ENCODE measurements around the gene TST. TPM values are rescaled to one million over a fixed set of nuclear protein-coding genes. Genes with fewer than 3 reads are reported as not detected.
A peak's percentile ranks its signal among the peaks of the same experiment; 100 is the strongest.

The TST gene
- polyA plus RNA-seq, 2 of the 4 experiments (the other 2 are of a cell fraction): 43.2 to 50.1 TPM

- 80% methylated on average over 4 of the region's 4 CpGs for WGBS (ENCODE audit: missing lambda C conversion rate)
- Histone ChIP-seq H3K4me2 (no peak overlapping the region), H3K27ac (0 out of 6 replicates have a peak overlapping the region, but pooled peaks of 1 of the 2 experiments have one; percentile 32), H3K4me1 (peaks cover 28% of the 10 kb centered on the region), H3K4me3 (no peak overlapping the region), H3K9me3 (no peaks in the 10 kb centered on the region)
- no peak for FAIRE-seq
- ChIA-PET POLR2A (interaction anchor here (0.7 kb wide), 1 partner anchor 1992 kb away, joined by 6 read pairs; no protein-coding TSS in a partner anchor), CTCF (interaction anchor here (2.4 to 9.0 kb wide), 2 partner anchors 15 to 29 kb away, joined by 7 to 77 read pairs; no protein-coding TSS in a partner anchor)
- TF ChIP-seq FOSL2 (IDR thresholded peaks at IDR 0.05) (no peak), FOSL2 (CRISPR knock-in tag; IDR thresholded peaks at IDR 0.05) (no peak), ZC3H11A (IDR thresholded peaks at IDR 0.05) (no peak), NFE2L2 (conservative IDR thresholded peaks at IDR 0.05; ENCODE audit: low read length) (no peak)
- no peak for DNase-seq (ENCODE audit: low read depth in 1 of 2, low spot score in 1 of 2)
- ATAC-seq: no peak
Measured at GRCh38 chr22:37015587-37015878, 3.7 kb downstream of the TST start.

GRCh38 chr22:37014835-37015586 lies 4.2 kb downstream of the TST start:
- ChIA-PET POLR2A (no interaction called here), CTCF (interaction anchor here (0.7 to 2.4 kb wide), 4 partner anchors 18 to 159 kb away, joined by 3 to 7 read pairs (median 3); no protein-coding TSS in a partner anchor)
- Histone ChIP-seq H3K4me3 (no peak overlapping the region), H3K4me2 (no peak overlapping the region), H3K27ac (peak overlapping the region in 1 of 2 experiments; percentile 32; a peak in 1 of 6 replicates), H3K4me1 (peaks cover 28% of the 10 kb centered on the region), H3K9me3 (no peaks in the 10 kb centered on the region)
- TF ChIP-seq BHLHE40 (IDR thresholded peaks at IDR 0.05; ENCODE audit: low read depth, low read length) (no peak), CBX2 (IDR thresholded peaks at IDR 0.05; ENCODE audit: borderline replicate concordance, low read depth) (no peak), CEBPB (IDR thresholded peaks at IDR 0.05) (no peak), RNF2 (IDR thresholded peaks at IDR 0.05; ENCODE audit: borderline replicate concordance, low read depth) (no peak), ELK1 (IDR thresholded peaks at IDR 0.05; ENCODE audit: low read depth, low read length) (no peak), BCL3 (IDR thresholded peaks at IDR 0.05) (no peak), CHD2 (IDR thresholded peaks at IDR 0.05; ENCODE audit: low read length, partially characterized antibody) (no peak), USF2 (IDR thresholded peaks at IDR 0.05) (no peak), ZFP36 (IDR thresholded peaks at IDR 0.05; ENCODE audit: borderline replicate concordance, partially characterized antibody) (no peak), REST (IDR thresholded peaks at IDR 0.05) (no peak), JUNB (IDR thresholded peaks at IDR 0.05) (no peak), NPAS2 (CRISPR knock-in tag; IDR thresholded peaks at IDR 0.05; ENCODE audit: borderline replicate concordance) (no peak), RFX5 (IDR thresholded peaks at IDR 0.05) (no peak), JUN (IDR thresholded peaks at IDR 0.05) (no peak), EHF (CRISPR knock-in tag; IDR thresholded peaks at IDR 0.05) (no peak), PHF8 (IDR thresholded peaks at IDR 0.05; ENCODE audit: borderline replicate concordance, low read depth) (no peak), ZSCAN20 (CRISPR knock-in tag; IDR thresholded peaks at IDR 0.05) (no peak), TFCP2L1 (CRISPR knock-in tag; IDR thresholded peaks at IDR 0.05) (no peak), FOSB (CRISPR knock-in tag; IDR thresholded peaks at IDR 0.05) (no peak)
- no peak for DNase-seq (ENCODE audit: low read depth in 1 of 2, low spot score in 1 of 2)
- ATAC-seq: no peak
- FAIRE-seq: no peak
- WGBS (ENCODE audit: missing lambda C conversion rate): 89% methylated on average over 10 of the region's 12 CpGs
